Adrenal gland (tissue), 12 donors: ENCODE data around the gene STEAP1B. TPM values are rescaled to one million over a fixed set of nuclear protein-coding genes. Genes with fewer than 3 reads are reported as not detected.

Source experiments
- DNase-seq, 7 donors: peaks; one replicate each; pipeline ENCODE4 v3.0.0-alpha.2; 2019 to 2020
- H3K27ac ChIP-seq, 5 donors: fragments of 200-600 bp; sonication (generic) in 4 of 5; 1 replicate in 3 of 5; 2 replicates in 2 of 5; pipeline versions ENCODE4 v1.5.1 to v1.8.0; 2016 to 2020; ENCODE audit warnings: mild to moderate bottlenecking in 1 of 5
- H3K27me3 ChIP-seq: fragments of 200-600 bp; 2 replicates; pipeline ENCODE4 v1.8.0; 2021
- H3K36me3 ChIP-seq, 2 donors: fragments of 200-600 bp; replicated peaks in 1 of 2; 1 replicate in 1 of 2; 2 replicates in 1 of 2; pipeline versions ENCODE4 v1.5.1 to v1.8.0; 2018 to 2022
- H3K4me1 ChIP-seq, 2 donors: fragments of 200-600 bp; replicated peaks in 1 of 2; 1 replicate in 1 of 2; 2 replicates in 1 of 2; pipeline versions ENCODE4 v1.5.1 to v1.8.0; 2018 to 2021
- H3K4me3 ChIP-seq, 4 donors: fragments of 200-600 bp; sonication (generic) in 3 of 4; one replicate each; pipeline ENCODE4 v1.5.1; 2016 to 2018
- H3K9me3 ChIP-seq, 3 donors: fragments of 200-600 bp; sonication (generic) in 1 of 3; replicated peaks in 1 of 3; 1 replicate in 2 of 3; 2 replicates in 1 of 3; pipeline versions ENCODE4 v1.5.1 to v1.8.0; 2016 to 2021
- POLR2A ChIP-seq, 2 donors: fragments of 450-650 bp; IDR thresholded peaks; one replicate each; pipeline ENCODE4 v1.6.1; 2017; ENCODE audit warnings: antibody characterized with exemption in 2 of 2, mild to moderate bottlenecking in 2 of 2, moderate library complexity in 1 of 2
- WGBS, 4 donors: extraction: QIAGEN DNeasy Blood & Tissue Kit in 2 of 4; methylation state at CpG; one replicate each; pipeline versions ENCODE4 v1.1.5 to v1.1.7; 2013 to 2017; 5-methylcytosine and 5-hydroxymethylcytosine counted together
- intact Hi-C, 2 donors: fragments of 100-400 bp; cut with DNase I; formaldehyde crosslinking; loops; one replicate each; pipeline versions ENCODE4 v1.14.1 to v1.15.0; 2022 to 2023
- polyA plus RNA-seq, 3 donors: library from polyadenylated mRNA; stranded (reverse); fragments of 200-250 nt in 2 of 3; fragments of 350-450 nt in 1 of 3; fragmentation: Illumina TruSeq in 1 of 3; extraction: RNeasy Lipid Tissue Mini Kit (QIAGEN cat#74804) in 1 of 3; gene quantifications; one replicate each; pipeline ENCODE4 v1.2.3, GENCODE V29; 2013 to 2014
- total RNA-seq, 9 donors: library from RNA; depleted of rRNA in 4 of 9; stranded (reverse); fragments of >200 nt in 4 of 9; fragments of 120-200 nt in 1 of 9; fragmentation: NEBNext Ultra II Directional in 1 of 9; extraction: Animal tissue kit (Norgen Biotek cat#: 25700) in 1 of 9; gene quantifications; one replicate each; pipeline versions ENCODE4 v1.1.0 to v1.2.4, GENCODE V29; 2013 to 2023
- TF ChIP-seq, protein P1 (sequence below), 6 experiments: fragments of 450-650 bp in 4 of 6; fragments of 200-600 bp in 2 of 6; sonication (generic) in 1 of 6; IDR thresholded peaks; 1 replicate in 5 of 6; 2 replicates in 1 of 6; pipeline versions ENCODE4 v1.5.1 to v1.8.0; 2016 to 2021; ENCODE audit warnings: antibody characterized with exemption in 6 of 6, mild to moderate bottlenecking in 2 of 6, moderate library complexity in 1 of 6
- donor health status: healthy with polysubstance abuse.
- donor health status: Bipolar disorder and iron deficiency.
- donor health status: DM: yes; HTN: yes; CAD: no.
- donor health status: DM: no; HTN: no; CAD: no.
- donor health status: DM: no; HTN: no; CAD: no.
- donor health status: DM: yes; HTN: yes; CAD: no.

Gene STEAP1B
- total and polyA plus RNA-seq, 12 donors: 0.20 to 2.1 (median 0.79) TPM; not detected in 2

DNA sequence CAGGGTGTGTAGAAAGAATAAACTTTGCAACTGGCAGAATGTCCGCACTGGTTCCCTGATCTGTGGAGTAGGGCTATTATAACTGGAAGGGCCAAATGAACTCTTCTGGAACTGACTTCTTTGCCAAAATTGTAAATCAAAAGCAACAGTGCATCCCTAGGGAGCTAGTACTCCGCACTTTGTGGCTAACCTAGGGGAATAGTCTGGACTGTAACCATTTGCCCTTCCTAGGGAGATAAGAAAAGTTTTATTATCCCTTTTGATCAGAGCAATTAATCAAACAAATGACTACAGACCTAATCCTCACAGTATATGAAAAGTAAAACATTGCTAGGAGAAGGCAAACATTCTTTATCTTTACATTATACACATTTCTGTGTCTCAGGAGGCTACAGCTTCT lies 45.5 kb upstream of the STEAP1B start:
- H3K36me3 ChIP-seq: no peaks in the 10 kb centered on the region
- intact Hi-C loops: no loop called here
- no peak for TF ChIP-seq POLR2A (IDR thresholded peaks at IDR 0.05)
- TF ChIP-seq, protein P1, sequence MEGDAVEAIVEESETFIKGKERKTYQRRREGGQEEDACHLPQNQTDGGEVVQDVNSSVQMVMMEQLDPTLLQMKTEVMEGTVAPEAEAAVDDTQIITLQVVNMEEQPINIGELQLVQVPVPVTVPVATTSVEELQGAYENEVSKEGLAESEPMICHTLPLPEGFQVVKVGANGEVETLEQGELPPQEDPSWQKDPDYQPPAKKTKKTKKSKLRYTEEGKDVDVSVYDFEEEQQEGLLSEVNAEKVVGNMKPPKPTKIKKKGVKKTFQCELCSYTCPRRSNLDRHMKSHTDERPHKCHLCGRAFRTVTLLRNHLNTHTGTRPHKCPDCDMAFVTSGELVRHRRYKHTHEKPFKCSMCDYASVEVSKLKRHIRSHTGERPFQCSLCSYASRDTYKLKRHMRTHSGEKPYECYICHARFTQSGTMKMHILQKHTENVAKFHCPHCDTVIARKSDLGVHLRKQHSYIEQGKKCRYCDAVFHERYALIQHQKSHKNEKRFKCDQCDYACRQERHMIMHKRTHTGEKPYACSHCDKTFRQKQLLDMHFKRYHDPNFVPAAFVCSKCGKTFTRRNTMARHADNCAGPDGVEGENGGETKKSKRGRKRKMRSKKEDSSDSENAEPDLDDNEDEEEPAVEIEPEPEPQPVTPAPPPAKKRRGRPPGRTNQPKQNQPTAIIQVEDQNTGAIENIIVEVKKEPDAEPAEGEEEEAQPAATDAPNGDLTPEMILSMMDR (IDR thresholded peaks at IDR 0.05): no peak
- no peaks in the 10 kb centered on the region for H3K4me1 ChIP-seq
- no peak overlapping the region for H3K4me3 ChIP-seq
- H3K27me3 ChIP-seq: peaks cover 24% of the 10 kb centered on the region
- H3K9me3 ChIP-seq: no peaks in the 10 kb centered on the region
- no peak overlapping the region for H3K27ac ChIP-seq
- no peak for DNase-seq
- WGBS, 4 donors: 33 to 74% (median 66%) methylated on average over 2 of the region's 2 CpGs

DNA sequence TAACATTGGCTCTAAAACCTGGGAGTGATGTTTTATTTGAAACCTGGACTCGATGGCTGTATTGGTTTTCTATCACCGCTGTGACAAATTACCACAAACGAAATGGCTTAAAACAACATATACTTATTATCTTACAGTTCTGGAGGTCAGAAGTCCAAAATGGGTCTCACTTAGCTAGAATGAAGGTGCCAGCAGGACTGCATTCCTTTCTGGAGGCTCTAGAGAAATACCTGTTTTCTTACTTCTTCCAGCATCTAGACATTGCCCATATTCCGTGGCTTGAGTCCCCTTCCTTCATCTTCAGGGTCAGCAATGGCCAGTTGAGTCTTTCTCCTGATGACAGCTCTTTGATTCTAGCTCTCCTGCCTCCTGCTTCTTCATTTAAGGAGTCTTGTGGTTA lies 44.3 kb upstream of the STEAP1B start:
- peaks cover 11% of the 10 kb centered on the region for H3K27me3 ChIP-seq
- WGBS, 4 donors: 74 to 89% (median 87%) methylated on average over 4 of the region's 4 CpGs
- intact Hi-C loops: no loop called here

DNA sequence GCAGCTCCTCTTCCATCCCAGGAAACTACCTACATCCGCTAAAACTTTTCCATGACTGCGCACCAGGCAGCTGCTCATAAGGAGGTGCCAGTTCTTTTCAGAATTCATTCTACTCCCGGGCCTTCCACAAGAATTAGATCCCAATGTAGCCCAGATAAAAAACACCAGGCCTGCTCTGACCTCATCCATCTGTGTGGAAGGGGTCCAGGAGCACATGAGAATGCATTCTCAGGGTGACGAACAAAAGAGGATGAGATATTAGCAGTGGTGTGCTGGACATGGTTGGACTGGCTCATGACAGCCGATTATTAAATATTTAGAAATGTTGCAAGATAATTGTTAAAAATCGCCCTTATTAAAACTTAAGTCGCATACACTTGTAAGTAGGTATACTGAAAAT lies 43.2 kb upstream of the STEAP1B start:
- no peak overlapping the region for H3K27ac ChIP-seq
- WGBS, 4 donors: 83 to 90% (median 87%) methylated on average over 7 of the region's 7 CpGs
- no peaks in the 10 kb centered on the region for H3K36me3 ChIP-seq
- intact Hi-C loops: no loop called here
- DNase-seq: no peak
- H3K4me3 ChIP-seq: no peak overlapping the region
- H3K27me3 ChIP-seq: peaks cover 7% of the 10 kb centered on the region
- no peaks in the 10 kb centered on the region for H3K4me1 ChIP-seq
- no peak for TF ChIP-seq POLR2A (IDR thresholded peaks at IDR 0.05)
- TF ChIP-seq, protein P1 (IDR thresholded peaks at IDR 0.05): no peak
- no peaks in the 10 kb centered on the region for H3K9me3 ChIP-seq

More for the DNA sequence above, 44.3 kb upstream of the STEAP1B start:
- TF ChIP-seq, protein P1 (IDR thresholded peaks at IDR 0.05): no peak
- TF ChIP-seq POLR2A (IDR thresholded peaks at IDR 0.05): no peak
- no peak overlapping the region for H3K4me3 ChIP-seq
- no peaks in the 10 kb centered on the region for H3K4me1 ChIP-seq
- H3K36me3 ChIP-seq: no peaks in the 10 kb centered on the region
- no peak for DNase-seq
- H3K27ac ChIP-seq: no peak overlapping the region
- H3K9me3 ChIP-seq: no peaks in the 10 kb centered on the region

GRCh38 chr7:22542669-22543068 lies 42.7 kb upstream of the STEAP1B start:
- 69 to 82% (median 78%) methylated on average over 5 of the region's 5 CpGs for WGBS, 4 donors
- H3K36me3 ChIP-seq: no peaks in the 10 kb centered on the region
- no peaks in the 10 kb centered on the region for H3K9me3 ChIP-seq

More at GRCh38 chr7:22542669-22543068, 42.7 kb upstream of the STEAP1B start:
- Histone ChIP-seq H3K4me1 (no peaks in the 10 kb centered on the region), H3K27me3 (peaks cover 2% of the 10 kb centered on the region), H3K4me3 (no peak overlapping the region), H3K27ac (no peak overlapping the region)
- intact Hi-C loops: no loop called here
- no peak for DNase-seq
- TF ChIP-seq POLR2A (IDR thresholded peaks at IDR 0.05): no peak
- TF ChIP-seq, protein P1 (IDR thresholded peaks at IDR 0.05): no peak
